ENCODE results near the gene HPS6.

The HPS6 gene

DNA sequence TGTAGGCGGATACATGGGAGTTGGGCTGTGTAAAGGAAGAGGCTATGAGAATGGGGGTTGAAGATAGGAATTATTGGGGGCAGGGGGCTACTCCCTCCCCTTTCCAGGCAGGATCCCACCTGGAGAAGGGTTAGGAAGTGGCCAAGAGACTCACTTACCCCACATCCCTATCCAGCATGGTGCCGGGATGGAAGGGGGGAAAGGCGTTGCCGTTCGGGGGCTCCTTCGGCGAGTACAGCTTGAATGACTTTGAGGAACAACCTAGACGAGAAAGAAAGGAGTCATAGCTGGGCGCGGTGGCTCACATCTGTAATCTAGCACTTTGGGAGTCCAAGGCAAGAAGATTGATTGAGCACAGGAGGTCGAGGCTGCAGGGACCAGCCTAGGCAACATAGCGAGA lies 46.1 kb downstream of the HPS6 start:
- H3K4me1 ChIP-seq = peaks cover 0 to 37% (median 30%) of the 10 kb centered on the region in 4 donors
- intact Hi-C loops (cut with DNase I; ENCODE audit: low total_unique reads) = no loop called here
- H3K9me3 ChIP-seq = no peaks in the 10 kb centered on the region
- no peak for DNase-seq
- peaks cover 45 to 51% (median 49%) of the 10 kb centered on the region in 3 donors for H3K36me3 ChIP-seq
- H3K27ac ChIP-seq = no peak overlapping the region
- no peaks in the 10 kb centered on the region for H3K27me3 ChIP-seq
- TF ChIP-seq, protein P1, sequence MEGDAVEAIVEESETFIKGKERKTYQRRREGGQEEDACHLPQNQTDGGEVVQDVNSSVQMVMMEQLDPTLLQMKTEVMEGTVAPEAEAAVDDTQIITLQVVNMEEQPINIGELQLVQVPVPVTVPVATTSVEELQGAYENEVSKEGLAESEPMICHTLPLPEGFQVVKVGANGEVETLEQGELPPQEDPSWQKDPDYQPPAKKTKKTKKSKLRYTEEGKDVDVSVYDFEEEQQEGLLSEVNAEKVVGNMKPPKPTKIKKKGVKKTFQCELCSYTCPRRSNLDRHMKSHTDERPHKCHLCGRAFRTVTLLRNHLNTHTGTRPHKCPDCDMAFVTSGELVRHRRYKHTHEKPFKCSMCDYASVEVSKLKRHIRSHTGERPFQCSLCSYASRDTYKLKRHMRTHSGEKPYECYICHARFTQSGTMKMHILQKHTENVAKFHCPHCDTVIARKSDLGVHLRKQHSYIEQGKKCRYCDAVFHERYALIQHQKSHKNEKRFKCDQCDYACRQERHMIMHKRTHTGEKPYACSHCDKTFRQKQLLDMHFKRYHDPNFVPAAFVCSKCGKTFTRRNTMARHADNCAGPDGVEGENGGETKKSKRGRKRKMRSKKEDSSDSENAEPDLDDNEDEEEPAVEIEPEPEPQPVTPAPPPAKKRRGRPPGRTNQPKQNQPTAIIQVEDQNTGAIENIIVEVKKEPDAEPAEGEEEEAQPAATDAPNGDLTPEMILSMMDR (IDR thresholded peaks at IDR 0.05) = no peak
- H3K4me3 ChIP-seq = no peak overlapping the region

DNA sequence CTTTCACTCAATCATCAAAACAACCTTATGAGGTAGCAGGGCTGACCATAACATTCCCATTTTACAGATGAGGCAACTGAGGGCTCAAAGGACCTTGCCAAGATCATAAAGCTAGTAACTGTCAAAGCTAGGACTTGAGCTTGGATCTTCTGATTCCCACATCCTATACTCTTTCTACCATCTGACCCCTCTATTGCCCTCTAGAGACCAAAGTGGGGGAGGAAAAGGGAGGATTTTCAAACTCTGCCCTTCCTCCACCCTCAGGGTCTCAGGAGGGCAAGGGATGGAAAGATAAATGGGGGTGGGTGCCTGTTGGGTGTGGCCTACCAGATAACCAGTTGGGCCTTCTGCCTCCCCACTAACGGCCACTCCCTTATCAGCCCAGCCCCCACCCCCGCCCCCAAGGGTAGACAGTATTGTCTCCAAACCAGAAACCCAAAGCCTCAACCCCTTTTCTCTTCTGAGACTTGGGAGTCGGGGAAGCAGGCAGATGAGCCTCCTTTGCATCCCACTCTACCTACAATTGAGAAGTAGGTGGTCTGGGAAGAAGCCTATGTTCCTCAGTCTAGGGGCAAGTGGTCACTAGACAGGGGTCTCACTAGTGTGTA lies 47.2 kb downstream of the HPS6 start:
- Histone ChIP-seq H3K27ac (no peak overlapping the region), H3K36me3 (peaks cover 42 to 43% (median 42%) of the 10 kb centered on the region in 3 donors), H3K4me3 (no peak overlapping the region), H3K9me3 (no peaks in the 10 kb centered on the region), H3K4me1 (peaks cover 0 to 48% (median 40%) of the 10 kb centered on the region in 4 donors), H3K27me3 (no peaks in the 10 kb centered on the region)
- TF ChIP-seq, protein P1 (IDR thresholded peaks at IDR 0.05) = no peak
- no peak for DNase-seq
- intact Hi-C loops (cut with DNase I; ENCODE audit: low total_unique reads) = no loop called here

DNA sequence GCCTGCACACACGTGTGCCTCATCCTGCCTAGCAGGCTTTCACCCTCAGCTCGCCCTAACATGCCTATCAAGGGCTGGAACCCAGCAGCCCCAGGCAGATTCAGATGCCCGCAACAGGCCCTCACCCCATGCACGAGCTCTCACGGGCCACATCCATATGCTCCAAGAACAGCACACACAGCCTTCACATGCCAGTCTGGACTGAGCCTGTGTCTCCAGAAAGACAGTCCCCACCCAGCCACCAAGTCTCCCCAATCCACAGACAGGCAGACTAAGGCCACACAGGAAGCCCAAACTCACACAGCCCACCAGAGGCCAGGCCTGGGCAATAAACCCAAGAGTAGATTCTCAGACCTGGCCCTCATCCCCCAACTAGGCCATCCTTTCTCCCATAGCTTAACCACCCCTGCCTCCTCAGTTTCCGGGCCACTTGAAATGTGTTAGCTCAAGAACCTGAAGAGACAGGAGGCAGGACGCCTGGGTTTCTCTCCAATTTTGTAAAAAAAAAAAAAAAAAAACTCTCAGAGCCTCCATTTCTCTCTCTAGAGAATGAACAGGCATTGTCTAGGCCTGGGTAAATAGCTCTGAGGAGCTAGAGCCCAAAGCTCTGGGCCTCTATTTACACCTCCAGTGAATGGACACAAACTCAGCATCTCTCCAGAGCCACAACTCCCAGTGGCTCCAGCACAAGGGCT lies 48.3 kb downstream of the HPS6 start:
- H3K27ac ChIP-seq = peak overlapping the region; percentile 82 to 99
- H3K36me3 ChIP-seq = peaks cover 31 to 32% (median 31%) of the 10 kb centered on the region in 3 donors
- H3K4me3 ChIP-seq = peak overlapping the region; percentile 61 to 75
- intact Hi-C loops (cut with DNase I; ENCODE audit: low total_unique reads) = no loop called here
- TF ChIP-seq, protein P1 (IDR thresholded peaks at IDR 0.05) = no peak
- DNase-seq = no peak
- H3K27me3 ChIP-seq = no peaks in the 10 kb centered on the region
- peaks cover 0 to 59% (median 51%) of the 10 kb centered on the region in 4 donors for H3K4me1 ChIP-seq
- H3K9me3 ChIP-seq = no peaks in the 10 kb centered on the region

DNA sequence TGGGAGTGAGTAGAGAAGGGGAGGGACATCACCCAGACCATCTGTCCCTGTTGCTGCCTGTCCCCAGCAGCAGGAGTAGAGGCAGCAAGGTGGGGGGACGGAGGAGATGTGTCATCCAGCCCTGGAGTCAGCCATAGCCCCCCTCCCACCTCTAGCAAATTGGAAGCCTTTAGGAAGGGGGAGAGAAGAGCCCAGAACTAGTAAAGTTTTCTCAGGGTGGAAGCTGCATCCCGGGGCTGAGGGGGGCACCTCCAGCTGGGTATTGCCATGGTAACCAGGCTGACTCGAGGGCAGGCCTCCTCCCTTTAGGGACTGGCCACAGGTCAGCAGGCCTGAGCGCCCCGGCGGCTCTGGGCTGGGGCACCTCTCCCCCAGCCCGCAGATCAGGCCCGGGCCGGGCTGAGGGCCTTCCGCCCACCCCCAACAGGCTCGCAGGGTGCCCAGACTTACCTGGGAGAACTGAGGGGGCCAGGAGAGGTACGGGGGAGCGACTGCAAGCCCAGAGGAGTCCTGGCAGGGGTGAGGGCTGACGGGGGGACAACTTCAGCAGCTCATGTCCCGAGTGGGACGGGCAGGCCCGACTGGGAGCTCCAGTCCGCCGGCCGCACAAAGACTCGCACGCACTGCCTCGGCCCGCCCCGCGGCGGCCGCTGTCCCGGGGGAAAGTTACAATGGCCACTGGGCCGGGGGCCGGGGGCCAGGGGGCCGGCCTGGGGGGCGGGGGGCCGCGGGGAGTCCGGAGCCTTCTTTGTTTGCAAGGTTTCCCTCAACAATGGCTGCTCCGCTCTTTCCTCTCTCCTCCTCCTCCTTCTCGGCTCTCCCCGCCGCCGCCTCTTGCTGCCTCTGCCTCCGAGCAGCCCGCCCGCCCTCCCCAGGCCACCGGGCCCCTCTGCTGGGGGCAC lies 49.1 kb downstream of the HPS6 start:
- DNase-seq = peak in 1 of 2 donors; percentile 73
- Histone ChIP-seq H3K27ac (peak overlapping the region; percentile 82 to 99), H3K27me3 (no peaks in the 10 kb centered on the region), H3K36me3 (peaks cover 23 to 24% (median 23%) of the 10 kb centered on the region in 3 donors), H3K4me3 (peak overlapping the region; percentile 61 to 75), H3K4me1 (peaks cover 0 to 67% (median 58%) of the 10 kb centered on the region in 4 donors), H3K9me3 (no peaks in the 10 kb centered on the region)
- TF ChIP-seq, protein P1 (IDR thresholded peaks at IDR 0.05) = no peak
- intact Hi-C loops (cut with DNase I; ENCODE audit: low total_unique reads) = no loop called here

DNA sequence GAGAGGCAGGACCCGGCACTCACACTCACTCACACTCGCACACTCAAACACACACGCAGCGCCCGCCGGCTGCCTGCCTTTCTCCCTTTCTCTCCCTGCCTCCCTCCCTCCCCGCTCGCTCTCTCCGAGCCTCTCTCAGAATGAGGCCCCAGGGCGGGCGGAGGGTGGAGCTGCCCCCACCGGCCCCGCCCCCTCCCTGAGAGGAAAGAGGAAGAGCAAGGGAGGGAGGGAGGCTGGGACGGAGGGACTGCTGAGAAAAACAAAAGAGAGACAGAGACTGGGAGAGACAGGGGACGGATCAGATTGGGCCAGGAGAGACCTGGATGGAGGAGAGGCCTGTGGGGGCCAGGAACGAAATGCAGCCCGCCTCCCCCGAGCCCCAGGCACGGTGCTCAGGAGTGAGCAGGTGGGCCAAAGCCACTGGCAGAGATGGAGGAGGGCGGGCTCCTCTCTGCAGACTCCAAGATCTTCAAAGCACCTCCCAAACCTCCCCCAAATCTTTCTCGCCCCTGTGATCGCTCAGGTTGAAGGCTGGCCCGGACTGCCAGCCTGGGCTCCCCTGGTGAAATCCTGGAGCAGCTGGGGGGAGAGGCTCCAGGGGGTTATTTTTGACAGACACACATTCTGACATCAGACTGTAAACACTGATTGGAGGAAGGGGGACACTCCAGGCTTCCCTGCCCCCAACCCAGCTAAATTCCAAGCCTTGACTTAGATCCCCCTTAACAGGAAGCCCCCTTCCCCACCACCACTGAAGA lies 49.9 kb downstream of the HPS6 start:
- TF ChIP-seq, protein P1 (IDR thresholded peaks at IDR 0.05) = no peak
- H3K4me1 ChIP-seq = peaks cover 0 to 70% (median 59%) of the 10 kb centered on the region in 4 donors
- intact Hi-C loops (cut with DNase I; ENCODE audit: low total_unique reads) = no loop called here
- peak overlapping the region; percentile 82 to 99 for H3K27ac ChIP-seq
- peak overlapping the region; percentile 61 to 75 for H3K4me3 ChIP-seq
- no peaks in the 10 kb centered on the region for H3K27me3 ChIP-seq
- H3K9me3 ChIP-seq = no peaks in the 10 kb centered on the region
- DNase-seq = peak; percentile 94 to 95
- H3K36me3 ChIP-seq = peaks cover 14 to 16% (median 15%) of the 10 kb centered on the region in 3 donors

Measured in tibial artery (tissue), 4 donors.